Putamen (tissue), 1 donor: ENCODE data around the gene ARL4D.

ENCODE experiments used
- DNase-seq: peaks from one replicate; pipeline ENCODE4 v3.0.0-alpha.2; 2016; ENCODE audit warnings: low spot score

The ARL4D gene

DNA sequence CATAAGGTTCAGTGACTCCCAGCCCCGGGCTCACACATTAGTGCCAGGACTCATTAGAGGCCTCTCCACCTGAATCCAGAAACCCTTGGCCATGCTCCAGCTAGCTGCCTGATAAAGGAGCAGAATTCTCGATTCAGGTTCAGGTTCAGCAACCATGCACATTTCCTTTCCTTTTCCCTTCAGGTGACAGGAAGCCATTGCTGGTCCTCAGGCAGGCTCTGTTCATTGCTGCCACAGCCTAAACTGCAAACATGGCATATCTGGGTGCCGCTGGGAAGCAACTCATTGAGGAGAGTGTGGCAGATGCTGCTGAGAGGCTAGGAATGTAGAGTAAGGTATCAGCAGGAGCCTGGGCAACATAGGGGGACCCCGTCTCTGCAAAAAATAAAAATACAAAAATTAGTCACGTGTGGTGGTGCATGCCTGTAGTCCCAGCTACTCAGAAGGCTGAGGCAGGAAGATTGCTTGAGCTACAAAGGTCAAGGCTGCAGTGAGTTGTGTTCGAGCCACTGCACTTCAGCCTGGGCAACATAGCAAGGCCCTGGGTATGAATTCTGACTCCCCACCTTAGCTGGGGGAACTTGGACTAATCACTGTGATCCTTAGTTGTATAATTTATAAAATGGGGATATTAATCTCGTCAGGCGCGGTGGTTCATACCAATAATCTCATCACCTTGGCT, 28.7 kb downstream of the ARL4D start:
- DNase-seq: no peak

DNA sequence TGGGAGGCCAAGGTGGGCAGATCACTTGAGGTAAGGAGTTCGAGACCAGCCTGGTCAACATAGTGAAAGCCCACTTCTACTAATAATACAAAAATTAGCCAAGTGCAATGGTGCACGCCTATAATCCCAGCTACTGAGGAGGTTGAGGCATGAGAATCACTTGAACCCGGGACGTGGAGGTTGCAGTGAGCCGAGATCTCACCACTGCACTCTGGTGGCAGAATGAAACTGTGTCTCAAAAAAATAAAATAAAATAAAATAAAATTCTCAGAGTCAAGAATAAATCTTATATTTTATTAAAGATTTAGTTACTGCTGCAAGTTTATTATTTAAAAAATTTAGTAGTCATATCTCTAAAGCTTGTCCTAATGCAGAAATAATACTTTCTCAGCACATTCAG, 29.7 kb downstream of the ARL4D start:
- DNase-seq: no peak

DNA sequence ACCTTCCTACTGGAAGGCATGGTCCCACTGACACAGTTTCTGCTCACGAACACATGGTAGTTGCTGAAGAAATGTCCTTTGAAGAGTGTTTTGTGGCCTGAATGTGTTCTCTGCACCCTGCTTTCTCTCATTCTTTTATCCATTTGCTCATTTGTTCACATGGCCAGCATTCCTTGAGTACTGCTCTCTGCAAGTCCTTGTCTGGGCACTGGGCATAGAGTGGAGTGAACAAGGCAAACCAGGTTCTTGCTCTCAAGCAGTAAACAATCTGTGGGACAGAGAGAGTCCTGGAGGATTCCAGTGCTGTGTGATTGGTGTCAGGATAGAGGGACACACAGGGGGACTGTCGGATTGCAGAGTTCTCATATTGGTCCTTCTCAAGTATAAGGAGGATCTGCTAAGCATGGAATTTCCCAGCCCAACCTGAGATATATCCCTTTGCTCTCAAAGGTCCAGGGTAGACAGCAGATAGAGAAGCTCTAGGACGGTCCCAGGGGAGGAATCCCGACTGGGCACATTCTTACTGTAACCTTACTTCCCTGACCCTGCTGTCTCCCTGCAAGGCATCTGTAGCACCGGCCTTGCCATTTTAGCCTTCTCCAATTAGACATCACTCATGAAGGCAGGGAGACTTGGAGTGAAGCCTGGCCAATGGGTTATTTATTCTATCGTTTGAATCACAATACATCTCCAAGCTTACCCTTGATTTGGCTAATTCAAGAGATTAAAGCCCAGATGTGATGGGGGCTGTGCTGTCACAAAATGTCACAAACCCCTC, 32.3 kb downstream of the ARL4D start:
- no peak for DNase-seq

DNA sequence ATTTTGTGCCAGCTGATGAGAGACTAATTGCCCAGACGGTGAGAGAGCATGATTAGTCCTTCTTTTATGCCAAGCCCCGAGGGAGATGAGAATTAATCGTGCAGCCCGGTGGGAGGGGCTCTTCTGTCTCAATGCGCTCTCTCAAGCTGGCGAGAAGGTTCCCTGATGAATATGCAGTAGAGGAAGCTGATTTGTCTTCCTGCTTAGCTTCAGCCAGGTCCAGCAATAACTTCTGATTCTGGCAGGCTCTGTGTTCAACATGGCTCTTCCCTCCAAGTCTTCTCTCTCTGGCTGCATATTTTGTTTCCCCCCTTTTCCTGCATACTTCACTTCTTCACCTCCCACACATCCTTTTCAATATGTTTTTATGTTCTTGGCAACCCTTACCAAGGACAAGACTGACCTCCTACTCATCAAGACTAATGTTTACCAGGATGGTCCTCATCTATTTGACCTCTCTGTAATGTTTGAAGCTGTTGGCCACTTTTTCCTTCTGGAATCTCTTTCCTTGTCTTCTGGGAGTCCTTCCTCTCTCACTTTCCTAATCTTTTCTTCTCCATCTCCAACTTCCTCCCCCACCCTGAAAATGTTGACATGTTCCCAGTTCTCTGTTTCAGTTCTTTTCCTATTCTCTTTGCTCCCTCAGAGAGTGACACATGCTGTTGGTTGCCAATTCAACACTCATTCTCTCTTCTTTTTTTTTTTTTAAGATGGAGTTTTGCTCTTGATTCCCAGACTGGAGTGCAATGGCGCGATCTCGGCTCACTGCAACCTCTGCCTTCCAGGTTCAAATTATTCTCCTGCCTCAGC, 33.1 kb downstream of the ARL4D start:
- no peak for DNase-seq

DNA sequence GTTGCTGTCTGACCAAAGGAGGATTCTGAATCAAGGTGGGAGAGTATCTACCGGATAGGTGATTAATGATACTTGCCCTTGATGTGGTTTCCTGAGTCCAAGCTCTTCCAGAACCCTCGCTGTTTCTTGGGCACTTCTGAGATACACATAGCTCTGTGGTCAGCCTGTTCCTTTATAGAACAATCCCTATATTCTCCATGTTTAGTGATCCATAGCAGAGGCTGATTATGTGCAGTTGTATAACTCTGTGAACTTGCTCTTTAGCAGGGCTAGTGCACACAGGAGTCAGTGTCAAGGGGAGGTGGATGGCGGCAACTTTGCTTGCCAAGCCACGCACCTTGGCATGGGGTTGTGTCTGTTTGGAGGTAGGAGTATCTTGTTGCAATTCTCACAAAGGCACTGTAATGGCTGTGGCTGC, 36.1 kb downstream of the ARL4D start:
- DNase-seq: no peak

DNA sequence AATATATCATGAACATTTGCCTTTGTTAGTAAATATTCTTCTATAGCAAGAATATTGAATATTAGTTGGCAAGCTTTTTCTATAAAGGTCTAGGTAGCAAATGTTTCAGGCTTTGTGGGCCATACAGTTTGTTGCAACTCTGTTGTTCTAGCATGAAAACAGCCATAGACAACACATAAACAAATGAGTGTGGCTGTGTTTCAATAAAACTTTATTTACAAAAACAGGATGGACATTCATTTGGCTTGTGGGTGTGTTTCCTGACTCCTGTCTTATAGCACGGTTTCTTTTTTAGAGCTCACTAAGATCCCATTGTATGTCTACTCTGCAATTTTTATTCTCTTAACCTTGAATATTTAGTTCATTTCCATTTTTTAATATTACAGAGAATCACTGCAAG, 39.0 kb downstream of the ARL4D start:
- DNase-seq: no peak

DNA sequence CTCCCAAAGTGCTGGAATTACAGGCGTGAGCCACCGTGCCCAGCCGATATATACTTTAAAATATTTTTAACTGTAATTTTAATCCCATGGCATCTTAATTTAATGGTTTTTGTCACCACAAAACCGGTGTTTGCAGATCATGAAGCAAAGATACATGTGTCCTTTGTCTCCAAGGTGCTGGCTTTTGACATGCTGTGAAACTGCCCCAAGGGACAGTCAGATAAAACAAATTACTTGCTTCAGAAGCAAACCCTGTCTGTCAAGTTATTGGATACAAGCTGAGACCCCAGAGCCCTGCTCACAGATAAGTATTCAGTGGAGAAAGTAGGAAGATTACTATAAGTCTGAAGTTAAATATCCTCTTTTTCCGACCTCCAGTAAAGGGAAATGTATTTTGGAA, 39.8 kb downstream of the ARL4D start:
- DNase-seq: no peak

DNA sequence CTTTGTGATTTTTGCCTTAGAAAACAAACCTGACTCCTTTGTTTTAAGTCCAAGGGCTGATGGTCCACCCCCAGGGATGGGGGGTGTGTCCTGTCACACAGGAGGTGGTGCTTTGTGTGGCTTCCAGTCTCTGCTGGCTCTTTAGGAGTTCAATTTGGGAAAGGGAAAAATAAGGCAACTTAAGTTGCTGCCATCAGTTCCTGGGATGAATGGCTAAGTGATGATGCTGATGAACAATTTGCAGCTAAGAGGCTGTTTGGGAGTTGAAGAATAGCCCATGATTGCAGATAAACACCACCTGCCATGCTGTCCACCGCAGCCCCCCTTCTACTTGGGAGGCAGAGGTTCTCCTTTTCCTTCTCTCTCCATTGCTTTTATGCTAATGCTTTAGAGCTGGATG, 40.2 kb downstream of the ARL4D start:
- no peak for DNase-seq

DNA sequence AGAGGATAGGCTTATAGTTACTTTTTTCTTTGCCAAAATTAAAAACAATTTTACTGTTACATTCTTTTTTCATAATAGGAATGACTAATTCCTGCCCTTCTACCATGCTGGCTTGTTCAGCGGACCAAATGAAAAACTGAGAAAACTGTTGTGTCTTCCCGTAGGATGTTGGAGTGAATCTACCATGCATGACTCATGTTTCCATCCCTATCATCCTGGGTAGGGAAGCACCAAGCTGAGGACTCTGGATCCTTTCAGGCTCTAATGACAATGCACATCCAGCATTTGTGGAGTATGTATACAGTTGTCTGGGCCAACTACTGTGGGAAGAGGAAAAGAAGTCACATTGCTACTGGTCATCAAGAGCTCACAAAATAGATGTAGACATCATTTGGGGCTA, 43.9 kb downstream of the ARL4D start:
- no peak for DNase-seq

DNA sequence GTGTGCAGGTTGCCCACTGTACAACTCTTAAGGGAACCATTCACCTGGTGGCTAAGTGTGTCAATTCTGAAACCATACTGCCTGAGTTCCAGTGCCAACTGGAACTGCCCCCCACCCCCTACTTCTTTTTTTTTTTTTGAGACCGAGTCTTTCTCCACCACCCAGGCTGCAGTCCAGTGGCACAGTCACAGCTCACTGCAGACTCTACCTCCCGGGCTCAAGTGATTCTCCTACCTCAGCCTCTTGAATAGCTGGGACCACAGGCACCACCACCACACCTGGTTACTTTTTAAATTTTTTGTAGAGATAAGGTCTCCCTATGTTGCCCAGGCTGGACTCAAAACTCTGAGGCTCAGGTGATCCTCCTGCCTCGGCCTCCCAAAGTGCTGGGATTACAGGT, 44.6 kb downstream of the ARL4D start:
- no peak for DNase-seq

DNA sequence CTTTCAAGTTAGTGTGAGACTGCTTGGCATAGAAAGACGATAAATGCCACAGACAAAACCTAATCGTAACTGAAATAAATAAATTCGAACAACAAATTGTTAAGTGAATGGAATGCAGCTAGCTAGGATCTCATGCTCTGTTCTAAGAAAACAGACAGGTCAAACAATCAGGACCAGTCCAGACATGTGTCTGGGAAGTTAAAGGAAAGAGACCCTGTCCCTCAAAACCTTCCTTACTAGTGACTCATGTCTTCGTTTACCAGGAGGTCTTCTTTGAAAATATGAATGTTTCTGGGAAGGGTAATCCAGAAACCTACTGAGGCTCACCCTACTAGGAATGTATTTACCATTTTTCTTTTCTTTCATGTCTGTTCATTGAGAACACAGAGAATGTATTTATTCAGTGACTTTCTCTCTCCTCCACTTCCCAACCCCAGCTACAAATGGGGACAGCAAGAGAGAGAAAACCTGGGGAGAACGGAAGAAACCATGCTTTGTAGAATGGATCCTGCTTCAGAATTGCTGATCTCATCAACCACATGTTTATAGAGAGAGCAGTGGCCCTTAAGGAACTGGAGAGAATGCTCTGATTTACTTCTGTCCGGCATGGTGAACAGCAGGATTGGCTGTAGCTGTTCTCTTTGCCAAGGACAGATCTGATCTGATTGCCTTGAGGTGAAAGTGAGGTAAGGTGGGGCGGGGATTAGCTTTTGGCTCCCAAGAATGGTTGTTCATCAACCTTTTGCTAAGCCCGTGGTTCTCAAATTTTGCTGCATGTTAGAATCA, 45.6 kb downstream of the ARL4D start:
- DNase-seq: no peak

DNA sequence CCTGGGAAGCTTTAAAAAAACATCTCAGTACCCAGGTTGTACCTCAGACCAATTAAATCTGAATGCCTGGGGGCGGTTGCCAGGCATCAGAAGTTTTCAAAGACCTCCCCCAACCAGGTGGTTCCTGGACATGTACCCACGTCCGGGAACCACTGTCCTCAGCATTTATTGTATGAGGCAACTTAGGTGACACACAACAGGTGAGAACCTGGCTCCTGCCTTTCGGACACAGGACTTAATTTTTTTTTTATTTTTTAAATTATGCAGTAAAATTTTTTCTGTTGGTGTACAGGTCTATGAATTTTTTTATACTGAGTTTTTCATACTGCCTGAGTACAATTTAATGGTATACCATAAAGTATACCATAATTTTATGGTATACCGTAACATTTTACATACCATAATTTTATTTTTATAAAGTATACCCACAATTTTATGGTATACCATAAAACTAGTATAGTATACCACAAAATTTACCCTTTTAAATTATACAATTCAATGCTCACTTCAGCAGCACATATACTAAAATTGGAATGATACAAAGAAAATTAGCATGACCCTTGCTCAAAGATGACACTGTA, 46.3 kb downstream of the ARL4D start:
- DNase-seq: no peak

DNA sequence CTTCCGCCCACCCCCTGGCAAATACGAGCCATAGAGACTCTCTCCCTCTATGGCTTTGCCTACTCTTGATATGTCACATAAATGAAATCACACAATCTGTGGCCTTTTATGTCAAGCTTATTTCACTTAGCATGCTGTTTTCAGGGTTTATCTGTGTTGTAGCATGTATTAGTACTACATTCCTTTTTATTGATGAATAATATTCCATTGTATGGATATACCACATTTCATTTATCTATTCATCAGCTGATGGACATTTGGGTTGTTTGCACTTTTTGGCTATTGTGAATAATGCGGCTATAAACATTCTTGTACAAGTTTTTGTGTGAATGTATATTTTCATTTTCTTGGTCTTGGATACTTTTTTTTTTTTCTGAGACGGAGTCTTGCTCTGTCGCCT, 48.0 kb downstream of the ARL4D start:
- DNase-seq: no peak

DNA sequence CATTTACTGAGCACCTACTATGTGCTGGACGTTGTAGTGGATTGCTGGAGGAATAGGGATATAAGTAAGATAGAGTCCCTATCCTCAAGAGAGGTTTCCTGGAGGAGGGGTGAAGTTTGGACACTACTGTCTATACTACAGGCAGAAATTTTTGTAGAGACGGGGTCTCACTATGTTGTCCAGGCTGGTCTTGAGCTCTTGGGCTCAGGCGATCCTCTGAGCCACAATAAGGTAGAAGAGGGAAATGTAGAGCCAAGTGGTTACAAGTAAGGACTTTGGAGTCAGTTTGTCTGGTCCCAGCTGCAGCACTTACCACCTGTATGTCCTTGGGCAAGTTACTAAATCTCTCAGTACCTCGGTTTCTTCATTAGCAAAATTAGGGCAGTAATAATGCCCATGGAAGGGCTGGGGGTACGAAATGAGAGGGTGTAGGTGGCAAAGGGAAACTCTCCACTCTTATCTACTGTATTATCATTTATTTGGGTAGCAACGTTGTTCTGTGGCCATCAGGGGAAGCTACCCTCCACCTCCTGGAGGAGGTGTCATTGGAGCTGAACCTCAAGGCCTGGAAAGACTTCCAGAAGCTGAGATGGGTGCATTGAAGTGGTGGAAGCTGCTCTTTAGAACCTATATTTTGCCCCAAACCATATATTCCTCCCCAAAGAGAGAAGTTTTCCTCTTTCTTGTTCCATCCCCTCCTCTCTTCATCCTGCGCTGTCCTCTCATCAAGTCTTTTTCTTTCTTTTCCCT, 50.1 kb downstream of the ARL4D start:
- no peak for DNase-seq

DNA sequence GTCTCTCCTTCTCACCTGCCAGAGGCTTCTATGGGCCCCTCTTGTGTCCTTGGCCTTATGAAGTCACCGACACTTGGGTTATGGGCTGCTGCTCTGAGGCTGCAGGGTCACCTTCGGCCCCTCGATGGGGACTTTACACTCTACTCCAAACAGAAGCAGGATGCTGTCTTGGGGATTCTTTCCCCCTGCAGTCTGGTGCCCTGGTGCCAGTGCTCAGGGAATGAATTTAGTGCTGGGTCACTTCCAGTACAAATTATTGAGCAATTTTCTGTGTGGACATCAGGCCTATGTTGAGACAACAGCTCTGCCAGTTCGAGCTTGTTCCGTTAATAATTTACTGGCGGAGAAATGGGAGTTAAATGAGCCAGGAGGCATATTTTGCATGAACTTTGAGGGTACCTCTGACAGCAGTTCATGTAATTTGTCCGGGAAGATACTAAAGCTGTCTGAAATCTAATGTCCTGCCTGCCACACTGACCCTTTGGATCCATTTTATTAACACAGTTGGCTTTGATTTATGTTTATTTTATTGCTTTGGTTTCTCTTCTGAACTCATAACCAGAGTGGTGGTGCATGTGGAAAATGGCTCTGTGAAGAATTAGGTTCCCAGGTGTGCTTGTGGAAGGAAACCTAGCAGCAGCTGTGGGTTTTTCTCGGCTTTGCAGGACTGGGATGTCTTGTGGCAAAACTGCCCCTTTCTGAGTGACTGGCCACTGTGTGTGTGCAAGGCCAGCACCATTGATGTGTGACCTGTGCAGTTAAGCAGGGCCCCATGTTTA, 50.9 kb downstream of the ARL4D start:
- DNase-seq: no peak
